HepG2 (cell line): ENCODE data around the gene DLG2.

Experiments
- CTCF ChIP-seq: sonication (generic); formaldehyde crosslinking; IDR thresholded peaks from 2 replicates; pipeline ENCODE4 v1.5.0; 2020; ENCODE audit warnings: mild to moderate bottlenecking, missing genetic modification reagents, moderate library complexity
- FOSL1 ChIP-seq: sonication (generic); formaldehyde crosslinking; IDR thresholded peaks from 2 replicates; pipeline ENCODE4 v1.9.0; 2021; ENCODE audit warnings: missing genetic modification reagents, borderline replicate concordance
- KAT8 ChIP-seq: IDR thresholded peaks from 2 replicates; pipeline ENCODE4 v1.6.1; 2016; ENCODE audit warnings: missing genetic modification reagents, missing compliant biosample characterization
- MXI1 ChIP-seq: IDR thresholded peaks from 3 replicates; pipeline ENCODE4 v1.6.1; 2012; ENCODE audit warnings: low read depth, low read length, inconsistent platforms, borderline replicate concordance
- PHF21A ChIP-seq: sonication (generic); formaldehyde crosslinking; IDR thresholded peaks from 2 replicates; pipeline ENCODE4 v1.5.0; 2020; ENCODE audit warnings: mild to moderate bottlenecking, missing genetic modification reagents
- REST ChIP-seq, 2 experiments: IDR thresholded peaks; 2 replicates each; pipeline ENCODE4 v1.6.1; 2011 to 2012; ENCODE audit warnings: low read length in 2 of 2, borderline replicate concordance in 1 of 2, low read depth in 1 of 2, mild to moderate bottlenecking in 1 of 2, moderate library complexity in 1 of 2
- SKI ChIP-seq: fragments of 450-650 bp; IDR thresholded peaks from one replicate; pipeline ENCODE4 v1.6.1; 2018; ENCODE audit warnings: mild to moderate bottlenecking; ENCODE audit not compliant: partially characterized antibody
- SOX6 ChIP-seq, 2 experiments: fragments of 450-650 bp in 1 of 2; sonication (generic) in 1 of 2; formaldehyde crosslinking in 1 of 2; IDR thresholded peaks; 2 replicates each; pipeline versions ENCODE4 v1.4.0 to v1.6.1; 2017 to 2020; ENCODE audit warnings: antibody characterized with exemption in 1 of 2, mild to moderate bottlenecking in 1 of 2, missing genetic modification reagents in 1 of 2
- ZNF20 ChIP-seq: sonication (generic); formaldehyde crosslinking; IDR thresholded peaks from 2 replicates; pipeline ENCODE4 v1.4.0; 2020; ENCODE audit warnings: mild to moderate bottlenecking, moderate library complexity, missing genetic modification reagents

- TF ChIP-seq MXI1 (no peak), SKI (no peak), ZNF20 (CRISPR knock-in tag) (no peak), KAT8 (CRISPR knock-in tag) (no peak), PHF21A (CRISPR knock-in tag) (no peak), SOX6 (IDR thresholded peaks at IDR 0.05) (no peak), SOX6 (CRISPR knock-in tag; IDR thresholded peaks at IDR 0.05) (no peak), REST (IDR thresholded peaks at IDR 0.05; ENCODE audit: borderline replicate concordance in 1 of 2, low read depth in 1 of 2, low read length in 2 of 2) (no peak), CTCF (CRISPR knock-in tag) (no peak), FOSL1 (CRISPR knock-in tag) (no peak)
Measured at GRCh38 chr11:84250834-84251613, 1376.1 kb downstream of the DLG2 start.
